Fibroblast of pulmonary artery (primary cell): ENCODE results near the gene ASTN2.

Experiments
- DNase-seq: peaks from one replicate; pipeline ENCODE4 v3.0.0-alpha.2; 2010; ENCODE audit warnings: low read depth
- H3K4me3 ChIP-seq: replicated peaks from 2 replicates; pipeline ENCODE4 v1.5.1; 2011; ENCODE audit warnings: low read depth, mild to moderate bottlenecking, control low read depth, low read length, moderate library complexity
- TF ChIP-seq, protein P1 (sequence below): IDR thresholded peaks from 2 replicates; pipeline ENCODE4 v1.5.1; 2011; ENCODE audit warnings: mild to moderate bottlenecking, control low read depth, low read length, inconsistent platforms; ENCODE audit errors: missing control alignments

The ASTN2 gene

DNA sequence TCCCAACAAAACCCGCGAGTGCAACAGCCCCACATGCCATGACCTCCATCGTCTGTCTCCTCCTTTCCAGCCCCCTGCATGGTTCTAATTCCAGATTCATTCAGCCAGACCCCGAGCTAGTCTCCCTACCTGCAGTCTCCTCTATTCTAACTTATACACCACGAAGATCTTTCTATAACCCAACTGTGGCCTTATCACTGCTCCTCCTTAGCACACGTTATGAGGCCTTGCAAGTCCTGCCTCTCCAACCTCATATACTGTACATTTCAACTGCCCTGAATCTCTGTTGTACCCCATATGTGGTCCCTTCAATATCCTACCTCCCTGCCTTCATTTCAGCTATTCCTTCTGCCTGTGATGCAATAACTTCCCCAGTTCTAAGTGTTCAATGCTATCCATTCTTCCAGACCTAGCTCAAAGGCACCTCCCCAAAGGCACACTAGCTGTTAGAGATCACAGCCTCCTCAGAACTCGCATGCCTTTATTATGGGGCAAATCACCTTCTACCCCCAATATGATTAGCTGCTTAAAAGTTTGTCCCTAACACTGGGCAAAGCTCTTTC, 942.8 kb downstream of the ASTN2 start:
- TF ChIP-seq, protein P1, sequence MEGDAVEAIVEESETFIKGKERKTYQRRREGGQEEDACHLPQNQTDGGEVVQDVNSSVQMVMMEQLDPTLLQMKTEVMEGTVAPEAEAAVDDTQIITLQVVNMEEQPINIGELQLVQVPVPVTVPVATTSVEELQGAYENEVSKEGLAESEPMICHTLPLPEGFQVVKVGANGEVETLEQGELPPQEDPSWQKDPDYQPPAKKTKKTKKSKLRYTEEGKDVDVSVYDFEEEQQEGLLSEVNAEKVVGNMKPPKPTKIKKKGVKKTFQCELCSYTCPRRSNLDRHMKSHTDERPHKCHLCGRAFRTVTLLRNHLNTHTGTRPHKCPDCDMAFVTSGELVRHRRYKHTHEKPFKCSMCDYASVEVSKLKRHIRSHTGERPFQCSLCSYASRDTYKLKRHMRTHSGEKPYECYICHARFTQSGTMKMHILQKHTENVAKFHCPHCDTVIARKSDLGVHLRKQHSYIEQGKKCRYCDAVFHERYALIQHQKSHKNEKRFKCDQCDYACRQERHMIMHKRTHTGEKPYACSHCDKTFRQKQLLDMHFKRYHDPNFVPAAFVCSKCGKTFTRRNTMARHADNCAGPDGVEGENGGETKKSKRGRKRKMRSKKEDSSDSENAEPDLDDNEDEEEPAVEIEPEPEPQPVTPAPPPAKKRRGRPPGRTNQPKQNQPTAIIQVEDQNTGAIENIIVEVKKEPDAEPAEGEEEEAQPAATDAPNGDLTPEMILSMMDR, result no peak
- DNase-seq, result no peak
- H3K4me3 ChIP-seq, result no peak overlapping the region

DNA sequence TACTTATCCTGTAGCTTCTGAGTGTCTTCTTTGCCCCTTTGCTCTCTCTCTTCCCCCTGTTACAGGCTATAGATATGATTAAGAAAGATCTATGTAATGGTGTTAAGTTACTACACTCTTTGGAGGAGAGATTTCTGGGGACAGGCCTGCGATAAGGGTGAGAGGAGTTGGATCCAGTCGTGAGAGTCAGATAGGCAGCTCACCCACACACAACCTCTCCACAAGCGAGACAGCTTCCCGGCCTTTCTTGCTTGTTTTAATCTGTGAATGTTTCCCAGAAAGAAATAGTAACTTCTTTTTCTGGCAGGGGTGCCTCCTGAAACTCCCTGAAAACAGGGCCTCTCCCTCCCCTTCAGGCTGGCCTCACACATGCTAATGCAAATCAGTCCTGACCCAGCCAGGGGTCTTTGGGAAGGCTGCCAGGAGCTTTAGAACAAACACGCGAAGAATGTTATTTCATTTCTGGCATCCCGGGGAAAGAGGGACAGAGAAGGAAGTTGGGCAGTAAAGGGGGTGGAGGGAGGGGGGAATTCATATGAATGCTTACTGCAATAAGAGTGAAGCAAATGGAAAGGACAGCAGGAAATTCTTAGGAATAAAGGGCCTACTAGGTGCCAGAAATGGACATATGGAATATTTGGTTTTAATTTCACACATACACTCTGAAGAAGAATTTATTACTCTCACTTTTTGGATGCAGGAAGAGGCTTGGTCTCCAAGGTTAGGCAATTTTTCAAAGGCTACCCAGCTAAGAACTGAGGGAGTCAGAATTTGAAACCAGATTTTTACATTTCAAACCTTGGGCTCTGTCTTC, 943.6 kb downstream of the ASTN2 start:
- no peak overlapping the region for H3K4me3 ChIP-seq
- DNase-seq, result peak; percentile 98
- TF ChIP-seq, protein P1, result no peak

DNA sequence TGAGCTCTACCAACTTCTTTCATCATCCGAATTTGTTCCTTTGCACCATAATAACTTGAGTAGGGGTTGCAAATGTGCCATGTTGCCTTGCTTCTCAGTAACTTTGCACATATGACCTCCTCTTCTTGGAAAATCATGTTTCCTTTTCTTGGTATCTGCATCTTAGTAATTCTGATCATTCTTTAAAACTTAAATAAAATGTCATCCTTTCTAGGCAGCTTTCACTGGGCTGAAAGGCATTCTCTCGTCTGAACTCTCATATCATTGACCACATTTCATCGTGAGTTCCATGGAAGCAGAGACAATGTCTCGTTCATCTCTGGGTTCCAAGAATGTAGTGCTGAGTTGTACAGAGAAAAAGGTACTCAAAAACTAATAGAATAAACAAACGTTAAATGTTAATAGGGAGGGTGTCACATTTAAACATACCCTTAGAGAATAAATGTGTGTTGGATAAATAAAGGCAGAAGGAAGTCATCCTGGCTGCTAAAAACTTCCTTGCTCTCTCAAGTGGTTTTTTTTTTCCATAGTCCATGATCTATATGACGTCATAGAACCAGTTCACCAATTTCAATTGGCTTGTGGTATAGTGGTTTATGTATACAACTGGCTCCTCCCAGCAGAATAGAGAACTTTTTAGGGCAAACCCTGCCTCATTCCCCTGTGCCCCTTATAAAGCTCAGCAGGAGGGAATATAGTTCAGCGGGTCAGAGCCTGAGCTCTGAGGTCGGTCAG, 945.9 kb downstream of the ASTN2 start:
- DNase-seq, result no peak
- H3K4me3 ChIP-seq, result no peak overlapping the region
- TF ChIP-seq, protein P1, result no peak

DNA sequence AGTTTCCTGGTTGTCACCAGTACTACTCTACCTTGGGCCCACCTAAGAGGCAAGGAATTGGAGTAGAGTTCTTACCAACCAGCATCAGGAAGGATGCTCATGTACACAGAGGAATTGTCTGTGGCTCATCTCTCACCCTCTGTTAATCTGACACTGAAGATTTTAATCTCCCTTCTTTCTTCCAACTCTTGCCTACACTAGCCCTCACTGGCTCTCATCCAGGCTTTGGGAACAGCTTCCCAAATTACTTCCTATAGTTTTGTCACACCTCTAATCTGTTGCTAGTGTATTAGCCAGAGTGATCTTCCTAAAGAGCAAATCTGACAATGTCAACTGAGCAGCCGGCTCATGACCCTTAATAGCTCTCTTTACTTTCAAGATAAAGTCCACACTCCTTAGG, 946.5 kb downstream of the ASTN2 start:
- no peak overlapping the region for H3K4me3 ChIP-seq
- DNase-seq, result no peak
- TF ChIP-seq, protein P1, result no peak

DNA sequence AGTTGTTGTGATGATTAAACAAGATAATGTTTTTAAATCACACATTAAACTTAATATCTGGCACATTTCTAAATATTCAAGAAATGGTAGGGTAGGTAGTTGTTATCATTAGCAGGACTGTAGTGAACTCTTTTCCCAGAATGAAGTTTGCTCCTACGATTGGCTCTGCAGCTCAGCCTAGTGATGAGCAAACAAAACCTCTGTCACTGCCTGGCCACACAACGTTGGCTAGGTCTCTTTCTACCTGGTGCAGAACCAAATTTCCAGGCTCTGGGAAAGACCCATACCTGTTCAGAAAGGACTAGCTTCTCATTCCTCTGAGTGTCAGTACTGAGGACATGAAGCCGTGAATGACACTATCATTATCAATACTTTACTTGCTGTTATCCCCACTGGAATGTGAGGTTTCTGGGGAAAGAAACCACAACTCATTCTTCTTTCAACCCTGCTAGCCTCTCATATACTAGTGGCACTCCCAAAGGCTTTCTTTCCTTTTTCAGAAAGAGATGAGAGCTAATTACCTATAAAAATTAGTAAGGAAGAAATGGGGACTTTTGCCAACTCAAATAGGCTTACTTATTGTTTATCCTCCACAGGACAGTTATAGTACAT, 947.0 kb downstream of the ASTN2 start:
- TF ChIP-seq, protein P1, result no peak
- no peak for DNase-seq
- no peak overlapping the region for H3K4me3 ChIP-seq

DNA sequence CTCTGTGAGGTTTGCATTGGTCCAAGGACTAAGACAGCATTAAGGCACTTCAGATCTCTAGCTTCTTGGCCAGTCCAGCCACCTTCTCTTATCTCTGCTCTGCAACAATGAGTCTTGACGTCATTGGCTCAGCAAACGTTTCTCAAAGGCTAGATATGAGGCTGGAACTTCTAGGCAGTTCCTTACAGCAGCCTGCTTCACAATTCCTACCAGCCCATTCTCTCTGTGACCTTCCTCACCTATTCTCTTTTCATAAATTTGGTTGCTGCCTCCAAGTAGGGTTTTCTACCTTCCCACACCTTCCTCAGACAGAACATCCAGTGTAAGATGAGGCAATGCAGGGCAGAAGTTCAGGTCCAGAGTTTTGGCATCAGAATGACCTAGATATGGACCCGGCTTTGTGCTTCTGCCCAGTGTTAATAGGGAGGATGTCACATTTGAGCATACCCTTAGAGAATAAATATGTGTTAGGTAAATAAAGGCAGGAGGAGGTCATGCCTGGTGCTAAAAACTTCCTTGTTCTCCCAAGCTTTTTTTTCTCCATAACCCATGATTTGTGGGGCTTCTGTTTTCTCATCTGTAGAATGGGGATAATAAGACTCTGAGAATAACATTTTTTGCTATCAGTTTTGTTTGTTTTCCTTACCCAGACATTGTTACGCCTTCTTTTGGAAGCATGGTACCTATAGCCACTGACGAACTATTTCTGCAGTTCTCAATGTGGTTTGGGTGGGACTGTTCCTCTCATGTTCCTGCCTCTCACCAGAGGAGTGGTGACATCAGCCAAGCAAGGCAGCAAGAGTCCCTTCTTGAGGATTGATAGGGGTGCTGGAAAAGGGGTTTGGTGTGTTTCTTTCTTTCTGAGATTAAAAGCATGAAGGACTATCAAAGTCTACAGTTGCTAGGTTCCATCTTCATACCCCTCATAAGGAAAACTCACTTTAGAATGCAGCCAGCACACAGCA, 948.3 kb downstream of the ASTN2 start:
- H3K4me3 ChIP-seq, result no peak overlapping the region
- DNase-seq, result peak; percentile 86
- TF ChIP-seq, protein P1, result no peak
